ENCODE results near the gene HOXA5.

Gene HOXA5

DNA sequence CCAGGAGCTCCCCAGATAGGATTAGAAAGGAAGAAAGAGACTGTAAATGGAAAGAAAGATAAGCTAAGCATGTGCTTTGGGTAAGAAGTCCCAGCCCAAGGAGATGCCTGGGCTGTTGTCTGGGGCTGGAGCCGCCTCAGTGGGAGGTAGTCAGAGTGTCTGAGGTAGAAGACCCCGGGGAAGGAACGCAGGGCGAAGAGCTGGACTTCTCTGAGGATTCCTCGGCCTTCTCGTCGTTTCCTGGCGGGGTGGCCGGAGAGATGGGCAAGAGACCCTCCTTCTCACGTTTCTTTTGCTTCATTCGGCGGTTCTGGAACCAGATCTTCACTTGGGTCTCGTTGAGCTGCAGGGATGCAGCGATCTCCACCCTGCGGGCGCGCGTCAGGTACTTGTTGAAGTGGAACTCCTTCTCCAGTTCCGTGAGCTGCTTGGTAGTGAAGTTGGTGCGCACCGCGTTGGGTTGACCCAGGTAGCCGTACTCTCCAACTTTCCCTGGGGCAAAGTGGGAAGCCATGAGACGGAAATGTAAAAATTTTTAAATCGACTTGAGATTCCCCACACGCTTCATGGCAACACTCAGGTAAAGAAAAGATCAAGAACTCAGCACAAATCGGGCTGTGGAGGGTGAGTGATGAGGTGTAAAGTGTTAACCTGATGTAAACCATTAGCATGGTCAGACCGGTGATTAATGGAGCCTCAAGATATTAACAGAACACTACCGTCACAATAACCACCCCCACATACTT, 49.0 kb downstream of the HOXA5 start:
- TF ChIP-seq POLR2A (IDR thresholded peaks at IDR 0.05; ENCODE audit: low read length) (no peak), GATA1 (IDR thresholded peaks at IDR 0.05; ENCODE audit: low read depth, low read length) (no peak)
- no peak for DNase-seq

DNA sequence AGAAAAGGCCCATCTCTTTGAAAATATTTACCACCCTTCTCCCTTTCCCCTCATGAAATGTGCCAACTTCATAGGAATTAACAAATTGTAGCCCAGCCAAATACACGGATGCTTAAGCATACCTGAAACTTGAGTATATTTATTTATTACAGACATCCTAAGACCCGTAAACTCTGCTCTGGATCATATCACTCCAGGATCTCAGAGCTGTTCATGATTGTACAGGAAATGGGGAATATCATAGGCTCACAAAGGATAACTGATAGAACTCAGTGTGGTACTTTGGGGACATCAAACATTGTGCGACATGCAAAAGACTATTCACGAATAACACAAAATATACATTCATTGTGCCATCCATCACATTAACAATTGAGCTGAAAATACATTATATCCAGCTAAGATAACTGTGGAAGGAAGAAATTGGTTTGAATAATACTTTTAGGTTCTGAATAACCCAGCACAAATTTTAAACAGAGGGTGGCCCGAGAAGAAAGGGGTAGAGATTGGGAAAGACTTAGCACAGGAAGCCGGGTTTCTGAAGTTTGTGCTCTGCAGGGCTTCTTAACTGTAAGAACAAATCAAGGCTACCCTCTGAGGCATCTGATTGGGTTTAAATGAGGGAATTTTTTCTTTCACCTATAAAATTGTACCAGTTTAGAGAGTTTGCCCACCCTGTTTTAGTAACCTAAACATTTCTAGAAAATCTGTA, 50.1 kb downstream of the HOXA5 start:
- no peak for DNase-seq
- TF ChIP-seq POLR2A (IDR thresholded peaks at IDR 0.05; ENCODE audit: low read length) (no peak), GATA1 (IDR thresholded peaks at IDR 0.05; ENCODE audit: low read depth, low read length) (no peak)

DNA sequence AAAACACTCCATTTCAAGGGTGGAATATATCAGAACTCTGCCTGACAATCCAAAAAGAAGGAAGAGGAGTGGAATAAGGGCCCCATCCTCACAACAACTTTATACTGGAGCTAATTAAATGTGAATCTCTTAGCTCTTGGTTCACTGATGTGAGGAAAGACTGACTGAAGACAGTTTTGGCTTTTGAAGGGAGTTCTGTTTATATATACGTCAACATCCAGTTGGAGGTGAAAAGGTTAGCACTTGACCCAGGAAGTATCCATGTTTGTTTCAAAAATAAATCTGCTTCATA, 50.7 kb downstream of the HOXA5 start:
- TF ChIP-seq GATA1 (IDR thresholded peaks at IDR 0.05; ENCODE audit: low read depth, low read length): no peak
- no peak for TF ChIP-seq POLR2A (IDR thresholded peaks at IDR 0.05; ENCODE audit: low read length)
- DNase-seq: no peak

DNA sequence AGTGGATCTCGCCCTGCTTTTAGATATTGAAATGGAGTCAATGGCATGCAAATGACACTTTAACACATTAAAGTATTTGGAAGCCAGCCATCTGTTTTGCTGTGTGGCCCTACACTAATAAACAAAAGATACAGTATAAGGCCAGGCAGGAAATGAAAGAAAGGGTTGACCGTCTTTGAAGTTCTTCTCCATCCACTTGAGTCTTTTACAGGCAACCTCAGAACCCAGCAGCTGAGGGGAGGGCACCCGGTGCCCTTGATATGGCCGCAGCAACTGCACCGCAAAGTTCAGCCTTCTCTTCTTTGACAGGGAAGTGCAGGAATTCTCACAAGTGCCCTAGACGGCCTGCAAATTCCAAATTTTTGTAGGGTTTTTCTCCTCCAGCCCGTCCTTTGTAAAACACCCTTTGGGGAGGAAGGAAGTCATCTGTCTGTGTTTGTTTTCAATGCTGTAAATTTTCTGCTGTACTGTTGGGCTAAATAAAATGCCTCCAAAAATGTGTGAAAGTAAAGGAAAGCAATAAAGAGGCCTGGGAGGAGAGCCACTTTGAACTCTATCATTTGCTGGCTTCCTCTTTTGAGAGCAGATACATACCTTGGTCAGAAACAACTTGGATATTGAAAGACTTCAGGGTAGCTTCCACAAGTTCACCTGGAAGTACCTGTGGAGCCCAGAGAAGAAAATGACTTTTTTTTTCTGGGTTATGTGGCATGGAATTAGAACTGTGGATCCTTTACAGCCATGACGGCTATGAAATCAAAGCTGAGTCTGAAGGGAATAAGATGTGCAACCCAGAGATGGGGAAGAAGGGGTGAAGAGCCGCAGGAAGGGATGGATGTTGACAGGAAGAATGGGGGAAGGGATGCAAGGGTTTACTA, 51.3 kb downstream of the HOXA5 start:
- TF ChIP-seq GATA1 (IDR thresholded peaks at IDR 0.05; ENCODE audit: low read depth, low read length) (no peak), POLR2A (IDR thresholded peaks at IDR 0.05; ENCODE audit: low read length) (no peak)
- DNase-seq: no peak

DNA sequence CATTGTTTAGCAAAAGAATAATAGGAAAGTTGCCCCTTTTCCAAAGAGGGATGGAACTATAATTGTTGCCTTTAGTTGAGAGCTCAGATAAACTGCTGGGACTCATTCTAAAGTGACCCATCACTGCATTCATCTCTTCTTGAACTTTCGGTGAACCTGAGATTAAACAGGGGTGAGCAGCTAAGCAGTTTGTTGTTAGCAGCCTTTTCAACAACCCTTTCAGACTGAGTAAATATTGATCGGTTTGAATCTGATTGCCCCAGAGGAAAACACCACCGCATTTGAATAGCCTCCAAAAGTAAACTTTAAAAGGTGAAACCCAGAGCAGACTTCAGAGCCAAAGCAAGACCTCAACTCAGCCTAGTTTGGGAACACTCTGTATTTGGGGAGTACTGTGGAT, 52.4 kb downstream of the HOXA5 start:
- DNase-seq: no peak
- TF ChIP-seq GATA1 (IDR thresholded peaks at IDR 0.05; ENCODE audit: low read depth, low read length) (no peak), POLR2A (IDR thresholded peaks at IDR 0.05; ENCODE audit: low read length) (no peak)

All from erythroblast (primary cell).